ENCODE data around the gene CLDN4. TPM values are rescaled to one million over a fixed set of nuclear protein-coding genes. Genes with fewer than 3 reads are reported as not detected.
A peak's percentile ranks its signal among the peaks of the same experiment; 100 is the strongest.
"Not testable (repeated sequence)": the region's sequence is repeated elsewhere in the genome, so short reads cannot be mapped to it uniquely, and the experiment has no call there.

Gene CLDN4
- polyA plus RNA-seq, 6 donors from 2014 or later: 0.08 to 0.13 TPM; not detected in 4

DNA sequence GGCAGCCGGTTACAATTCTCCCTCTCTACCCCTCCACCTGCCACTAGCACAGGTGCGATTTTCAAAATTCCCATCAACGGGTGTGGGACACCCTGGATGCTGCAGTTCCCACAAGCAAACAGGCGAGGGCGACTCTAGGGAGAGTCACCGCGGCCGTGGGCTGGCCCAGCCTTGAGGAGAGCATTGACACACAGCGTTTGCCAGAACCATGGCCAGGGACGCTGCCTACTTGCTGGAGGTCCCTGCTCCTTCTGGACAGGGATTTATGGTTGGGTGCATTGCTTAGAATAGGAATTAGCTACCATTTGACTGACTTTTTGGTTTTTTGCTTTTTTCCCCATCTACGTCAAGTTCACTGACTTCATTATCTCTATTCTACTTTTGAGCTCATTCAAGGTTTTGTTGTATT lies 19.0 kb upstream of the CLDN4 start:
- ATAC-seq (ENCODE audit: low read depth in 2 of 2) (peak; percentile 49 to 71), DNase-seq (peak; percentile 23)

GRCh38 chr7:73812996-73813395 lies 17.8 kb upstream of the CLDN4 start:
- Mint-ChIP-seq H3K27me3 (peaks cover 9 to 27% (median 12%) of the 10 kb centered on the region in 3 donors), H3K27ac (no peak overlapping the region), H3K9me3 (peaks cover 0 to 21% (median 14%) of the 10 kb centered on the region in 7 donors), H3K36me3 (peaks cover 0 to 13% of the 10 kb centered on the region in 2 donors), H3K4me1 (no peaks in the 10 kb centered on the region), H3K4me3 (no peak overlapping the region)
- DNase-seq (no peak), ATAC-seq (ENCODE audit: low read depth in 2 of 2) (no peak)

More for the DNA sequence above, 19.0 kb upstream of the CLDN4 start:
- Mint-ChIP-seq H3K4me1 (no peaks in the 10 kb centered on the region), H3K27ac (no peak overlapping the region), H3K27me3 (peaks cover 9 to 20% (median 12%) of the 10 kb centered on the region in 3 donors), H3K9me3 (peaks cover 0 to 21% (median 14%) of the 10 kb centered on the region in 7 donors), H3K4me3 (no peak overlapping the region), H3K36me3 (peaks cover 0 to 11% of the 10 kb centered on the region in 2 donors)

DNA sequence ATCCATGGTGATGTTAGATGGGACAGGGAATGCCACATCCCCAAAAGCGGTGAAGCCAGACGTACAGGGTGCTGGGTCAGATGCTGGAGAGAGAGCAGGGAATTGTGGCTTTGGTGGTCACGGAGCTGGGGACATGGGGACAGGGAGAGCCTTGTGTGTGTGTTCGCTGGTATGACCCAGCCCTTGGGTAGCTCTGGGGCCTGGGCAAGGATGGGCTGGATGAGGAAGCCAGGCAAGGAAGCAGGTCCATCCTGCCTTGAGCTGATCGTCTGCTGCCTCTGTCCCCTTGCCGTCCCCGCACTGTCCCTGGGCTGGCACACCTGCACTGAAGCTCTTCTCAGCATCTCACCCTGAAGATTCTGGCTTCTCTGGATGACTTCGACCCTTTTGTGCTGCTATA lies 15.4 kb upstream of the CLDN4 start:
- H3K4me1 Mint-ChIP-seq: no peaks in the 10 kb centered on the region
- DNase-seq (no peak), ATAC-seq (ENCODE audit: low read depth in 2 of 2) (no peak)
- no peak overlapping the region for H3K27ac Mint-ChIP-seq
- no peak overlapping the region for H3K4me3 Mint-ChIP-seq
- peaks cover 0 to 21% (median 14%) of the 10 kb centered on the region in 7 donors for H3K9me3 Mint-ChIP-seq
- H3K36me3 Mint-ChIP-seq: peaks cover 0 to 17% of the 10 kb centered on the region in 2 donors
- peaks cover 9 to 26% (median 12%) of the 10 kb centered on the region in 3 donors for H3K27me3 Mint-ChIP-seq

- H3K9me3 Mint-ChIP-seq: peaks cover 0 to 20% (median 14%) of the 10 kb centered on the region in 7 donors
- H3K4me3 Mint-ChIP-seq: no peak overlapping the region
- H3K27me3 Mint-ChIP-seq: peaks cover 12 to 20% (median 17%) of the 10 kb centered on the region in 3 donors
- no peak overlapping the region for H3K27ac Mint-ChIP-seq
- H3K36me3 Mint-ChIP-seq: peaks cover 0 to 17% of the 10 kb centered on the region in 2 donors
- no peaks in the 10 kb centered on the region for H3K4me1 Mint-ChIP-seq
- DNase-seq: no peak
- no peak for ATAC-seq (ENCODE audit: low read depth in 2 of 2)
Measured at GRCh38 chr7:73817121-73817520, 13.7 kb upstream of the CLDN4 start.

DNA sequence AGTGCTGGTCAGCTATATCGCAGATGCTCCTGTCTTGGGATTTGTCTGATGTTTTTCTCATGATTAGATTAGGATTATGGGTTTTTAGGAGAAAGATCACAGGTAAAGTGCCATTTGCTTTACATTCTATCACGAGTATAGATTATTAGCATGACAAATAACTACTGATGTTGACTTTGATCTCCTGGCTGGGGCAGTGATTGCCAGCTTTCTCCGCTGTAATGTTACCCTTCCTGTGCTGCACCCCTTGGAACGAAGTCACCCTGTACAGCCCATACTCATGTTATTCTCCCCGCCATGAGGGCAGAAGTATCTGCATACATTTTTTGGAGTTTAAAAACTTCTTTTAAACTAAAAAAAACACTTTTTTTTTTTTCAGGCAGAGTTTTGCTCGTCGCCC lies 10.8 kb upstream of the CLDN4 start:
- Mint-ChIP-seq H3K27ac (peak overlapping the region in 1 of 6 donors; percentile 31), H3K4me1 (no peaks in the 10 kb centered on the region), H3K27me3 (peaks cover 0 to 26% (median 18%) of the 10 kb centered on the region in 3 donors), H3K9me3 (no peaks in the 10 kb centered on the region), H3K36me3 (peaks cover 0 to 6% of the 10 kb centered on the region in 2 donors), H3K4me3 (no peak overlapping the region)
- DNase-seq: no peak
- no peak for ATAC-seq (ENCODE audit: low read depth in 2 of 2)

- H3K27ac Mint-ChIP-seq: peak overlapping the region in 2 of 6 donors; percentile 5 to 35
- not testable (repeated sequence) for H3K4me3 Mint-ChIP-seq
Measured at GRCh38 chr7:73821597-73822285, 9.1 kb upstream of the CLDN4 start.

GRCh38 chr7:73822319-73823173 lies 8.2 kb upstream of the CLDN4 start:
- Mint-ChIP-seq H3K4me1 (peaks cover 16 to 18% (median 18%) of the 10 kb centered on the region in 3 donors), H3K27ac (peak overlapping the region in 1 of 6 donors; percentile 8), H3K27me3 (peaks cover 0 to 18% (median 15%) of the 10 kb centered on the region in 3 donors), H3K36me3 (peaks cover 0 to 6% of the 10 kb centered on the region in 2 donors), H3K9me3 (no peaks in the 10 kb centered on the region), H3K4me3 (no peak overlapping the region)
- no peak for ATAC-seq (ENCODE audit: low read depth in 2 of 2)
- no peak for DNase-seq

More at GRCh38 chr7:73821597-73822285, 9.1 kb upstream of the CLDN4 start:
- H3K4me1 Mint-ChIP-seq; H3K36me3 Mint-ChIP-seq; H3K9me3 Mint-ChIP-seq; DNase-seq; ATAC-seq (ENCODE audit: low read depth in 2 of 2): not testable (repeated sequence)
- H3K27me3 Mint-ChIP-seq: peaks cover 0 to 20% (median 18%) of the 10 kb centered on the region in 3 donors

- Mint-ChIP-seq H3K4me3 (peak overlapping the region in 1 of 8 donors; percentile 21), H3K27me3 (peaks cover 0 to 18% (median 11%) of the 10 kb centered on the region in 3 donors), H3K27ac (peak overlapping the region in 1 of 6 donors; percentile 8), H3K9me3 (no peaks in the 10 kb centered on the region), H3K36me3 (peaks cover 0 to 1% of the 10 kb centered on the region in 2 donors), H3K4me1 (peaks cover 22 to 25% (median 24%) of the 10 kb centered on the region in 3 donors)
- ATAC-seq (ENCODE audit: low read depth in 2 of 2): no peak
- no peak for DNase-seq
Measured at GRCh38 chr7:73823257-73823656, 7.5 kb upstream of the CLDN4 start.

- ATAC-seq (ENCODE audit: low read depth in 2 of 2): no peak
- H3K9me3 Mint-ChIP-seq: no peaks in the 10 kb centered on the region
- H3K36me3 Mint-ChIP-seq: no peaks in the 10 kb centered on the region
- peaks cover 28 to 33% (median 32%) of the 10 kb centered on the region in 3 donors for H3K4me1 Mint-ChIP-seq
- no peak for DNase-seq
- no peak overlapping the region for H3K27ac Mint-ChIP-seq
- peaks cover 0 to 18% (median 6%) of the 10 kb centered on the region in 3 donors for H3K27me3 Mint-ChIP-seq
- H3K4me3 Mint-ChIP-seq: peak overlapping the region in 1 of 8 donors; percentile 20
Measured at GRCh38 chr7:73823873-73824592, 6.8 kb upstream of the CLDN4 start.

GRCh38 chr7:73824986-73825385 lies 5.8 kb upstream of the CLDN4 start:
- Mint-ChIP-seq H3K9me3 (no peaks in the 10 kb centered on the region), H3K4me1 (peaks cover 31 to 39% (median 39%) of the 10 kb centered on the region in 3 donors), H3K36me3 (no peaks in the 10 kb centered on the region), H3K4me3 (no peak overlapping the region), H3K27me3 (peaks cover 0 to 18% (median 6%) of the 10 kb centered on the region in 3 donors), H3K27ac (peak overlapping the region in 1 of 6 donors; percentile 89)
- DNase-seq: no peak
- ATAC-seq (ENCODE audit: low read depth in 2 of 2): no peak

DNA sequence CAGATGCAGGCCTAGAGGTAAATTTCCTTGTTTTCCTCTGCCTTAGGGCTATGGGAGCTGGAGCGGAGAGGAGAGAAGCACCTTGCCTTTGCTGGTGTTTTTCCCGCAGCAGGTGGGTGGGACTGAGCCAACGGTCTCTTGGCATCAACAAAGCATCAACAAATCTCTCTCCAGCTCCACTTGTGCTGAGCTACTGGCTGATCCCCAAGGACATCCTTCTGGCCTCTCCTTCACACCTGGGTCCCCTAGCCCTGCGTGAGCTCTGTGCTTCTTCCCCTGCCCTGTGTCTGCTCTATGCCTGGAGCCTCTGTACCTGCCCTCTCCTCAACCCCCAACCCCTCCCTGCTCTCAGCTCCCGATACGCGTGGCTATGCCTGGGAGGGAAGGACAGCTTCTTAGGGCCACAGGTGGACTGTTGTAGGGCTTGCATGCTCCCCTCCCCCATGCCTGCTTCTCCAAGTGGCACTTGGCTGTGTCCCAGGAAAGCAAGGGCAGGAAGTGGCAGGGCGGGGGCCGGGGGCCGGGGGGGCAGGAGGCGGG lies 3.2 kb upstream of the CLDN4 start:
- no peaks in the 10 kb centered on the region for H3K36me3 Mint-ChIP-seq
- H3K27ac Mint-ChIP-seq: peak overlapping the region in 2 of 6 donors; percentile 75 to 92
- peaks cover 31 to 39% (median 39%) of the 10 kb centered on the region in 3 donors for H3K4me1 Mint-ChIP-seq
- ATAC-seq (ENCODE audit: low read depth in 2 of 2) (no peak), DNase-seq (no peak)
- H3K9me3 Mint-ChIP-seq: no peaks in the 10 kb centered on the region
- H3K27me3 Mint-ChIP-seq: peaks cover 0 to 10% (median 6%) of the 10 kb centered on the region in 3 donors
- H3K4me3 Mint-ChIP-seq: peak overlapping the region in 7 of 8 donors; percentile 49 to 76 (median 66)

DNA sequence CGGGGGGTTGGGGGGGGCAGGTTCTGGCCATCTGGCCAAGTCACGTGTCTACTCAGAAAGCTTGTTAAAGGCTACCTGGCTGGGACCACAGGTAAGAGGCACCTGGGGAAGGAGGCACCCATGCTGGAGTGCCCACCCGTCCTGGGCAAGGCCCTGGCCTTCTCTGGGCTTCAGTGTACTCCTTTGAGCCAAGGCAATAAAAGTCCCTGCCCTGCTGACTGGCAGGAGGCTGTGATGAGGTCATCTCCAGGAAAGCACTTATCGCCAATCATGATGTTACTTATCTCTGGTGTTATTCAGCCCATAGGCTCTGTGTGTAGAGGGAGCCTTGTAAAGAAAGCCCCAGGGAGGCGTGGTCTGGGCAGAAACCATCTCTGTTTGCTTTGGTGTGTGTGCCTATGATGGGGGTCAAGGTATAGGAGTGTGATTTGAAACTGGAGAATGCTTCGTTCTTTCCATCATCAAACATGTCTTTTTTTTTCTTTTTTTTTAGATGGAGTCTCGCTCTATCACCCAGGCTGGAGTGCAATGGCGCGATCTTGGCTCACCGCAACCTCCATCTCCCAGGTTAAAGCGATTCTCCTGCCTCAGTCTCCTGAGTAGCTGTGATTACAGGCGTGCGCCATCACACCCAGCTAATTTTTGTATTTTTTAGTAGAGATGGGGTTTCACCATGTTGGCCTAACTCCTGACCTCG lies 2.5 kb upstream of the CLDN4 start:
- peak overlapping the region in 1 of 6 donors; percentile 65 for H3K27ac Mint-ChIP-seq
- H3K4me1 Mint-ChIP-seq: peaks cover 31 to 39% (median 39%) of the 10 kb centered on the region in 3 donors
- H3K4me3 Mint-ChIP-seq: peak overlapping the region in 6 of 8 donors; percentile 24 to 63 (median 50)
- ATAC-seq (ENCODE audit: low read depth in 2 of 2) (peak; percentile 63 to 69), DNase-seq (no peak)
- H3K9me3 Mint-ChIP-seq: no peaks in the 10 kb centered on the region
- peaks cover 0 to 4% (median 1%) of the 10 kb centered on the region in 3 donors for H3K27me3 Mint-ChIP-seq
- no peaks in the 10 kb centered on the region for H3K36me3 Mint-ChIP-seq
